Measurements from ENCODE around the gene ADD2. TPM values are rescaled to one million over a fixed set of nuclear protein-coding genes. Genes with fewer than 3 reads are reported as not detected.

Gene ADD2
- total and polyA plus RNA-seq, 5 donors = 0.40 to 1.3 (median 0.45) TPM

- intact Hi-C loops (cut with DNase I) = no loop called here
- ATAC-seq = no peak
- Histone ChIP-seq H3K9me3 (ENCODE audit: control insufficient read depth, low read length) (no peaks in the 10 kb centered on the region), H3K4me3 (ENCODE audit: low read length) (no peak overlapping the region), H3K27ac (ENCODE audit: low read length) (no peak overlapping the region), H3K4me1 (ENCODE audit: control insufficient read depth, insufficient read depth, low read length) (no peaks in the 10 kb centered on the region), H3K27me3 (ENCODE audit: control insufficient read depth, insufficient read depth) (no peaks in the 10 kb centered on the region)
- no peak for DNase-seq
- 89% methylated on average over 2 of the region's 2 CpGs for WGBS
These were observed 49.8 kb downstream of the ADD2 start for GRCh38 chr2:70718241-70718640.

DNA sequence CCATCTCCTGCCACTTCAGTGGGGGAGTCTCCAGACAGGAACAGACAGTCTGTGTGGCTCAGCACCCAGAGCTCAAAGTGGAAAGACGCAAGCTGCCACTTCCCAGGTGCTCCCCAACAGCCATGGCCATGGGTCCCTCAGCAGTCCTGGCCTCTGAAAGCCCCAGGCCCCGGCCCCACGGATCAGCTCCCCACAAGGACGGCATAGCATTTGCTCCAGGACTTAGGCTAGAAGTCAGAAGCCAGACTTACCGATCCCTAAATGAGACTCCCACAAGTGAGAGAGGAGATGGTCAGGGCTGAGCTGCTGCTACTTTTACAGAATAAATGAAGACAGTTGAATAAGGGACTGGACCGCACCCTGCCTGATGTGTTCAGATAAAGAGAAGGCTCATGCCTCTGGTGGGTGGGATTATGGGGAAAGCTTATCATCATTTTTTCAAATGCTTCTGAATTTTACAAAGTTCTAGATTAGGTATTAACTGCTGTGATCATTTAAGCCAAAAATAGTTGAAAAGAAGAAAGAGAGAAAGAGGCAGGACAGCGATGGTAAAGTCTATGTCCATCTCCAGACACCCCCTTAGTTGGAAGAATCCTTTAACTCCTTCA, 50.5 kb downstream of the ADD2 start:
- H3K4me1 ChIP-seq (ENCODE audit: control insufficient read depth, insufficient read depth, low read length) = no peaks in the 10 kb centered on the region
- H3K4me3 ChIP-seq (ENCODE audit: low read length) = no peak overlapping the region
- no peak for DNase-seq
- ATAC-seq = no peak
- no peak overlapping the region for H3K27ac ChIP-seq (ENCODE audit: low read length)
- intact Hi-C loops (cut with DNase I) = no loop called here
- no peaks in the 10 kb centered on the region for H3K9me3 ChIP-seq (ENCODE audit: control insufficient read depth, low read length)
- H3K27me3 ChIP-seq (ENCODE audit: control insufficient read depth, insufficient read depth) = no peaks in the 10 kb centered on the region
- 76% methylated on average over 7 of the region's 7 CpGs for WGBS

- DNase-seq (no peak), ATAC-seq (peak in 1 of 2 donors; percentile 24)
- intact Hi-C loops (cut with DNase I) = no loop called here
- H3K27me3 ChIP-seq (ENCODE audit: control insufficient read depth, insufficient read depth) = no peaks in the 10 kb centered on the region
- H3K4me3 ChIP-seq (ENCODE audit: low read length) = no peak overlapping the region
- 94% methylated on average over 3 of the region's 3 CpGs for WGBS
- no peaks in the 10 kb centered on the region for H3K4me1 ChIP-seq (ENCODE audit: control insufficient read depth, insufficient read depth, low read length)
- no peak overlapping the region for H3K27ac ChIP-seq (ENCODE audit: low read length)
- no peaks in the 10 kb centered on the region for H3K9me3 ChIP-seq (ENCODE audit: control insufficient read depth, low read length)
These were observed 51.0 kb downstream of the ADD2 start for GRCh38 chr2:70716951-70717350.

- Histone ChIP-seq H3K27me3 (ENCODE audit: control insufficient read depth, insufficient read depth) (no peaks in the 10 kb centered on the region), H3K9me3 (ENCODE audit: control insufficient read depth, low read length) (no peaks in the 10 kb centered on the region), H3K27ac (ENCODE audit: low read length) (no peak overlapping the region), H3K4me3 (ENCODE audit: low read length) (no peak overlapping the region), H3K4me1 (ENCODE audit: control insufficient read depth, insufficient read depth, low read length) (no peaks in the 10 kb centered on the region)
- intact Hi-C loops (cut with DNase I) = no loop called here
- DNase-seq = no peak
- WGBS = 57% methylated on average over 7 of the region's 7 CpGs
- no peak for ATAC-seq
These were observed 51.8 kb downstream of the ADD2 start for GRCh38 chr2:70716131-70716743.

GRCh38 chr2:70715071-70715985, 52.7 kb downstream of the ADD2 start:
- intact Hi-C loops (cut with DNase I) = no loop called here
- WGBS = 87% methylated on average over 7 of the region's 7 CpGs

DNA sequence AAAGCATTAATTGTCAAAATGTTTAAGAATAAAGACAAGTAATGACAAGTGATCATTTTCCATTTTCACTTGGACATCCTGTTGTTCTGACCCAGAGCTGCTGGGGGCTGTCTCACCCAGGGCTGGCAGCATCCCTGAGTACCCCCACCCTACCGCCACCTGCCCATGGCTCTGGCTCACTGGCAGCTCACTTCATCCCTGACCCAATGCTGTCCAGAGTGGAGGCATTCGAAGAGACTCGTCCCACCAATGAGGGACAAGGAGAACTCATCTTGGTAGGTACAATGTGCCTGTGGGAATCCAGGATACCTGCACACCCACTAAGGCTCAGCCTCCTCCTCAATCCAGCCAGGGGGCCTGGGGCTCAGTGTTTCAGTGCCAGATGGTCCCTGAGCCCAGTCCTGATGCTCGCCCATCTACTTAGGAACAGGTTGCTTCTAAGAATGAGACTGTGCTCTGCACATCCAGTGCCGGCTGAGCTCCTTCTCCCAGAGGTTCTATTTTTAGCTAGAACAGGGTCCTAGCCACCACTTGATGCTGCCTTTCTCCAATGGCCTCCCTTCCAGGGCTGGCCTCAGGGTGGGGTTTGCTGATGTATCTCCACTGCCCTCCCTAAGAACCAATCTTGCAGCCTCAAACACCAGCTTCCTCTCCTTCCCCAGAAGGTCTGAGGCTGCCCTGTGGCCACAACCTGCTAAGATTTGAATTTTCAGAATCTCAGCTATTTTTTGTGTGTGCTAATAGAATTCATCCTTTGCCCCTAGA, 53.7 kb downstream of the ADD2 start:
- Histone ChIP-seq H3K27me3 (ENCODE audit: control insufficient read depth, insufficient read depth) (no peaks in the 10 kb centered on the region), H3K27ac (ENCODE audit: low read length) (no peak overlapping the region), H3K9me3 (ENCODE audit: control insufficient read depth, low read length) (no peaks in the 10 kb centered on the region), H3K4me1 (ENCODE audit: control insufficient read depth, insufficient read depth, low read length) (no peaks in the 10 kb centered on the region), H3K4me3 (ENCODE audit: low read length) (no peak overlapping the region)
- no peak for DNase-seq
- intact Hi-C loops (cut with DNase I) = no loop called here
- ATAC-seq = no peak
- WGBS = 85% methylated on average over 5 of the region's 5 CpGs

More at GRCh38 chr2:70715071-70715985, 52.7 kb downstream of the ADD2 start:
- Histone ChIP-seq H3K27ac (ENCODE audit: low read length) (no peak overlapping the region), H3K4me3 (ENCODE audit: low read length) (no peak overlapping the region), H3K4me1 (ENCODE audit: control insufficient read depth, insufficient read depth, low read length) (no peaks in the 10 kb centered on the region), H3K27me3 (ENCODE audit: control insufficient read depth, insufficient read depth) (no peaks in the 10 kb centered on the region), H3K9me3 (ENCODE audit: control insufficient read depth, low read length) (no peaks in the 10 kb centered on the region)
- no peak for ATAC-seq
- no peak for DNase-seq

DNA sequence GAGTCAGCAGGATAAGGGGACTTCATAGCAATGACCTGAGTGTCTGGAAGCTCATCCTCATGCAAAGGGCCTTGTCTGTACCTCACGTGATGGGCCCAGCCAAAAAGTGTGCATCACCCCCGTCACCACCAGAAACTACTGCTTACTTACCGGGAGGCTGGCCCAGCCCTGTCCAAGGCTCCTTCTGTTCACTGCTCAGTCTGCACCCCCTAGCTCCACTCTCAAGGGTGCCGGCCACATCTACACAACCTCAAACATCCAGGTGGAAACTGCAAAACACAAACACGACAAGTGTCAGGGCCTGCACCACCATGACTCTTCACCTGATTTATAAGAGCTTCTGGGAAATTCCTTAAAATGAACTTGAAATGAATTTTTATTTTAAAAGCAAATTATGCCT, 55.1 kb downstream of the ADD2 start:
- no peaks in the 10 kb centered on the region for H3K4me1 ChIP-seq (ENCODE audit: control insufficient read depth, insufficient read depth, low read length)
- DNase-seq = no peak
- intact Hi-C loops (cut with DNase I) = no loop called here
- no peak overlapping the region for H3K27ac ChIP-seq (ENCODE audit: low read length)
- WGBS = 95% methylated on average over 5 of the region's 5 CpGs
- ATAC-seq = no peak
- H3K27me3 ChIP-seq (ENCODE audit: control insufficient read depth, insufficient read depth) = no peaks in the 10 kb centered on the region
- H3K4me3 ChIP-seq (ENCODE audit: low read length) = no peak overlapping the region
- H3K9me3 ChIP-seq (ENCODE audit: control insufficient read depth, low read length) = no peaks in the 10 kb centered on the region

DNA sequence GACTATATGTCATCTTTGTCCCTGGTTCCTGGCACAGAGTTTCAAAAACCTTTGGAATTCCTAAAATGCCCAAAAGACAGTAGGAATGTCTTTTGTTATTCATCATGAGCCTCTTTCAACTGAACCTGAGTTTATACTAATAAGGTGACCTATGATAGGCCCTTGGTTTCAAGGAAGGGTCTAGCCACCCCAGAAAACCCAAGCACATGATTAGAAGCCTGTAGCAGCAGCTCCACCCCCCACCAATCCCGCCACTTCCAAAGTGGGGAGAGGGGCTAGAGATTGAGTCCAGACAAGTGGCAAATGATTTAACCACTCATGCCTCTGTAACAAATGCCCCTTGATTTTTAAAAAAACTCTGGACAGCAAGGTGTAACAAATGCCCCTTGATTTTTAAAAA, 56.8 kb downstream of the ADD2 start:
- WGBS = 92% methylated on average over 1 of the region's 1 CpG
- no peaks in the 10 kb centered on the region for H3K27me3 ChIP-seq (ENCODE audit: control insufficient read depth, insufficient read depth)

DNA sequence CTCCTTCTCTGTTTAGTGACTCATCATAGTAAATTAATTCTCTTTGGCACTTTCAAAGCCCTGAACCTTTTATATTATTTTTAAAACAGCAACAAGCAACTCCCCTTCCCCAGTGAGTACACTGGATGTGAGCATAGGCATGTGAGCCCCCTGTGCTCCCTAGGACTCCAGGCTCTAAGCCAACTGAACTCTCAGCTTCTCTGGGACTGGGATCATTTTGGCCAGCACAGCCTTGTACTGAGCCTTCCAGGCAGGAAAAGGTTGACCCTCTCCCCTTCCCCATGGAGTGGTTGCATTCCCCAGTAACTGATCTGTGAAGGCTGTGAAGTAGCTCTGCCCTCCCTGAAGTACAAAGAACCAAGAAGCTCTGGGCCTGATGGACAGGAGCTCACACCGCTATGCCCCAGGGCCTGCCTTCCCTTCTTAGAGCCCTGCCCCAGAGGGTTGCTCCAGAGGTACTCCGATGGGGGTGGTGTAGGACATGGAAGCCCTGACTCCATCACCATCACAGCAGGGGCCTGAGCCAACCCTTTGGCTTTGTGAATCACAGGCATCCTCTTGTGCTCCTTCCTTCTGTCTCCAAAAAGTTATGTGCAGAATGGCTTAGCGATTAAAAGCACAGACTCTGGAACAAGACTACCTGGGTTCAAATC, 57.8 kb downstream of the ADD2 start:
- H3K27me3 ChIP-seq (ENCODE audit: control insufficient read depth, insufficient read depth) = no peaks in the 10 kb centered on the region
- intact Hi-C loops (cut with DNase I) = no loop called here
- H3K27ac ChIP-seq (ENCODE audit: low read length) = no peak overlapping the region
- WGBS = 89% methylated on average over 3 of the region's 3 CpGs
- no peaks in the 10 kb centered on the region for H3K4me1 ChIP-seq (ENCODE audit: control insufficient read depth, insufficient read depth, low read length)
- ATAC-seq = peak in 1 of 2 donors; percentile 31
- H3K4me3 ChIP-seq (ENCODE audit: low read length) = no peak overlapping the region
- DNase-seq = no peak
- H3K9me3 ChIP-seq (ENCODE audit: control insufficient read depth, low read length) = no peaks in the 10 kb centered on the region

More for the DNA sequence above, 56.8 kb downstream of the ADD2 start:
- H3K4me3 ChIP-seq (ENCODE audit: low read length) = no peak overlapping the region
- no peaks in the 10 kb centered on the region for H3K9me3 ChIP-seq (ENCODE audit: control insufficient read depth, low read length)
- no peak overlapping the region for H3K27ac ChIP-seq (ENCODE audit: low read length)
- DNase-seq (no peak), ATAC-seq (no peak)
- intact Hi-C loops (cut with DNase I) = no loop called here
- H3K4me1 ChIP-seq (ENCODE audit: control insufficient read depth, insufficient read depth, low read length) = no peaks in the 10 kb centered on the region

DNA sequence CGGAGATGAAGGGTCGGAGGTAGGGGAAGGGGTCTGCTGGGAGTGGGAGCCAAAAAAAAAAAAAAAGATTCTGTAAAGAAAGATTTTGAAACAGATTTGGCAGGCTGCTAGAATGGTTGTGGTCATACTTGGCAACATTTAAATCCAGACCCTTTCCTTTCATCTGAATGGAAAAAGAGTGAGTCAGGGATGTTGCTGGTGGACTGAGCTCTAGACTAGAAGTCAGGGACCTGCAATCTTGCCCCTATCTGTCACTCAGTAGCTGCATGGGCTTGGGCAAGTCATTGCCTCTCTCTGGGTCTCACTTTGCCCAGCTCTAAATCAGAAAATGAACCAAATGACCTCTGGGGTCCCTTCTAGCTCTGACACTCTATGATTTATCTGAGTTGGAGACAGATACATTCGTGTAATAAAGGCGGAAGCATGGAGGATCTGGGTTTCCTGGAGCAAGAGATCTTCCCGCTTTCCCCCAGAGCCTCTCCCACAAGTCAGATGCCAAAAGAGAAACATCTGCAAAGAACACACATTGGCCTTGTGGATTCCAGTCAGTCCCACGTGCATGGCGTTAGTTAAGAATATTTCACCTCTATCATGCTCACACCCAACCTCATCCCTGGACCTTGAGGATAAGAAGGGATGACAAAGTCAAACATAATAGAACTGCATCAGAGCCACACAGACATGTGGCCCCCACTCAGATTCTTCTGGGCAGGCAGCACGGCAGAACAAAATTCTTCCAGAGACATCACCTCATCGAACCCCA, 58.5 kb downstream of the ADD2 start:
- 79% methylated on average over 9 of the region's 9 CpGs for WGBS
- no peak overlapping the region for H3K27ac ChIP-seq (ENCODE audit: low read length)
- intact Hi-C loops (cut with DNase I) = no loop called here

More for the DNA sequence above, 58.5 kb downstream of the ADD2 start:
- H3K4me3 ChIP-seq (ENCODE audit: low read length) = no peak overlapping the region
- no peaks in the 10 kb centered on the region for H3K9me3 ChIP-seq (ENCODE audit: control insufficient read depth, low read length)
- ATAC-seq (no peak), DNase-seq (no peak)
- H3K27me3 ChIP-seq (ENCODE audit: control insufficient read depth, insufficient read depth) = no peaks in the 10 kb centered on the region
- H3K4me1 ChIP-seq (ENCODE audit: control insufficient read depth, insufficient read depth, low read length) = no peaks in the 10 kb centered on the region
